Trophoblast cell (in vitro differentiated cells and primary cell): ENCODE measurements around the gene RPE65.
"Not testable (repeated sequence)": the region's sequence is repeated elsewhere in the genome, so short reads cannot be mapped to it uniquely, and the experiment has no call there.

Source experiments
- DNase-seq, 2 donors: peaks; one replicate each; pipeline ENCODE4 v3.0.0-alpha.2; 2016
- H2AFZ ChIP-seq: 2 replicates; pipeline ENCODE4 v1.6.1; 2013; ENCODE audit warnings: low read length, moderate library complexity, mild to moderate bottlenecking; ENCODE audit not compliant: insufficient read depth, poor library complexity
- H2AK5ac ChIP-seq: 2 replicates; pipeline ENCODE4 v1.6.1; 2013; ENCODE audit warnings: mild to moderate bottlenecking, low read length
- H2BK120ac ChIP-seq: 2 replicates; pipeline ENCODE4 v1.6.1; 2013; ENCODE audit warnings: low read length, mild to moderate bottlenecking, moderate library complexity; ENCODE audit not compliant: insufficient read depth, poor library complexity
- H2BK12ac ChIP-seq: 2 replicates; pipeline ENCODE4 v1.6.1; 2013; ENCODE audit warnings: mild to moderate bottlenecking, low read length, moderate library complexity
- H2BK5ac ChIP-seq: 2 replicates; pipeline ENCODE4 v1.6.1; 2013; ENCODE audit warnings: low read length, low read depth, moderate library complexity, mild to moderate bottlenecking; ENCODE audit not compliant: poor library complexity
- H3K14ac ChIP-seq: 2 replicates; pipeline ENCODE4 v1.6.1; 2013; ENCODE audit warnings: mild to moderate bottlenecking, low read length
- H3K18ac ChIP-seq: 2 replicates; pipeline ENCODE4 v1.6.1; 2013; ENCODE audit warnings: mild to moderate bottlenecking, low read length
- H3K23ac ChIP-seq: 2 replicates; pipeline ENCODE4 v1.6.1; 2013; ENCODE audit warnings: low read length
- H3K27ac ChIP-seq: 2 replicates; pipeline ENCODE4 v1.5.1; 2013; ENCODE audit warnings: low read depth, mild to moderate bottlenecking, inconsistent platforms, low read length, moderate library complexity
- H3K27me3 ChIP-seq: 2 replicates; pipeline ENCODE4 v1.6.1; 2013; ENCODE audit warnings: inconsistent platforms, mild to moderate bottlenecking, low read length, moderate library complexity; ENCODE audit not compliant: insufficient read depth
- H3K36me3 ChIP-seq, 2 experiments: 1 replicate in 1 of 2; 2 replicates in 1 of 2; pipeline ENCODE4 v1.6.1; 2013; ENCODE audit warnings: low read length in 2 of 2, mild to moderate bottlenecking in 2 of 2, moderate library complexity in 1 of 2; ENCODE audit not compliant: insufficient read depth in 2 of 2, control insufficient read depth in 1 of 2
- H3K4ac ChIP-seq: 2 replicates; pipeline ENCODE4 v1.6.1; 2013; ENCODE audit warnings: low read depth, mild to moderate bottlenecking, low read length, moderate library complexity
- H3K4me1 ChIP-seq, 2 experiments: 1 replicate in 1 of 2; 2 replicates in 1 of 2; pipeline ENCODE4 v1.6.1; 2013; ENCODE audit warnings: low read length in 2 of 2, mild to moderate bottlenecking in 2 of 2, moderate library complexity in 1 of 2; ENCODE audit not compliant: insufficient read depth in 2 of 2, control insufficient read depth in 1 of 2
- H3K4me2 ChIP-seq: 2 replicates; pipeline ENCODE4 v1.6.1; 2013; ENCODE audit warnings: inconsistent platforms, mild to moderate bottlenecking, low read length, moderate library complexity
- H3K4me3 ChIP-seq: 2 replicates; pipeline ENCODE4 v1.5.1; 2013; ENCODE audit warnings: mild to moderate bottlenecking, low read depth, low read length, inconsistent platforms
- H3K79me1 ChIP-seq: one replicate; pipeline ENCODE4 v1.6.1; 2013; ENCODE audit warnings: low read length
- H3K79me2 ChIP-seq: 2 replicates; pipeline ENCODE4 v1.6.1; 2013; ENCODE audit warnings: low read length, mild to moderate bottlenecking; ENCODE audit not compliant: control insufficient read depth, insufficient read depth, poor library complexity
- H3K9ac ChIP-seq: 2 replicates; pipeline ENCODE4 v1.6.1; 2013; ENCODE audit warnings: mild to moderate bottlenecking, low read length
- H3K9me3 ChIP-seq: 2 replicates; pipeline ENCODE4 v1.6.1; 2013; ENCODE audit warnings: low read depth, mild to moderate bottlenecking, control low read depth, inconsistent platforms, low read length; ENCODE audit not compliant: insufficient read depth
- H4K12ac ChIP-seq: 2 replicates; pipeline ENCODE4 v1.6.1; 2013; ENCODE audit warnings: low read depth, mild to moderate bottlenecking, low read length, moderate library complexity
- H4K8ac ChIP-seq: 2 replicates; pipeline ENCODE4 v1.6.1; 2013; ENCODE audit warnings: low read depth, mild to moderate bottlenecking, low read length, moderate library complexity
- H4K91ac ChIP-seq: one replicate; pipeline ENCODE4 v1.6.1; 2013; ENCODE audit warnings: low read depth, mild to moderate bottlenecking, low read length, moderate library complexity
- WGBS: extraction: QIAGEN DNeasy Blood & Tissue Kit; methylation state at CpG from one replicate; pipeline ENCODE4 v1.1.7; 2013; ENCODE audit warnings: missing lambda C conversion rate; ENCODE audit not compliant: insufficient read length, insufficient coverage; ENCODE audit errors: extremely low coverage; 5-methylcytosine and 5-hydroxymethylcytosine counted together

Gene RPE65

DNA sequence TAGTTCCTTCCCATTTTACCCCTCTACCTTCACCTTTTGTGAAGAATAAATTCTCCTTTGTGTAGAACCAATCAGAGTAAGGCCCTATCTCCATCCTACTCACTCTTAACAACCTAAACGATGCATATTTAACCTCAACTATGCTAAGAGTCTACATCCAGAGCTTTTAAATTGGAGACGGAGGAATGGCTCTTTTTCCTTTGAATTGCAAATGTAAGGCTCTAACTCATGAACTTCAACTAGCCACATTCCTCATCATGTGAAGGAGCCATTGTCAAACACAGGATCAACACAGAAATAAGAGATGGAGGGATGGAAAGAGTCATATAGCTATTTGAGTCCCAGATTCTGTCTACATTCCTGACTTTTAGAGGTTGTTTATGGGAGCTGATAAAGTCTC, 28.9 kb upstream of the RPE65 start:
- no peak overlapping the region for H2AK5ac ChIP-seq
- no peak overlapping the region for H4K91ac ChIP-seq
- no peaks in the 10 kb centered on the region for H3K27me3 ChIP-seq
- no peaks in the 10 kb centered on the region for H3K4me1 ChIP-seq
- H3K36me3 ChIP-seq: peaks cover 5 to 9% of the 10 kb centered on the region in 2 experiments
- no peak overlapping the region for H3K14ac ChIP-seq
- H3K9me3 ChIP-seq: no peaks in the 10 kb centered on the region
- H2BK120ac ChIP-seq: no peak overlapping the region
- no peaks in the 10 kb centered on the region for H3K79me1 ChIP-seq
- H2BK5ac ChIP-seq: no peak overlapping the region
- H3K4me3 ChIP-seq: no peak overlapping the region
- WGBS: no CpG with 5 or more reads among the region's 2 CpGs
- no peak overlapping the region for H3K4me2 ChIP-seq
- no peak overlapping the region for H4K8ac ChIP-seq
- H3K23ac ChIP-seq: no peak overlapping the region
- no peaks in the 10 kb centered on the region for H3K79me2 ChIP-seq
- no peak overlapping the region for H3K4ac ChIP-seq
- no peak overlapping the region for H2AFZ ChIP-seq
- no peak overlapping the region for H2BK12ac ChIP-seq
- H4K12ac ChIP-seq: no peak overlapping the region
- no peak overlapping the region for H3K18ac ChIP-seq
- no peak overlapping the region for H3K27ac ChIP-seq
- no peak overlapping the region for H3K9ac ChIP-seq
- DNase-seq: no peak

DNA sequence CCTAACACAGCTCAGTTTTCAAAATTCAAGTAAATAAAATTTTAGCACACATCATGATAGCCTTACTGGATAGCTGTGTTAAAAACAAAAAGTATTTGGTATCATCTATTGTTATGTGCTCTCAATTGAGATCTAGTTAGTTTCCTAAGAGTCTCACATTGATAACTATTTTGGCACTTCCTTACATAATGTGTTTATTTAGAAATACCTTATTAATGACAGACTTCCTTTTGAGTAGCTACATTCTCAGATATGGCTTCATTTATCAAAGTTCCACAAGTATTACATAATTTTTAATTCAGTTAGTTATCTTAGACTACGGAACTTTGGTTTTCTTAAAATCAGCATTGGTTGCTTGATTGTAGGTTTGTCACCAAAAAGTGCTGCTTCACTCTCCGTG, 26.9 kb upstream of the RPE65 start:
- not testable (repeated sequence) for DNase-seq, H3K79me1 ChIP-seq, H3K79me2 ChIP-seq, H3K4me1 ChIP-seq, H4K8ac ChIP-seq, H3K18ac ChIP-seq, H2AFZ ChIP-seq, H2BK12ac ChIP-seq, H2BK120ac ChIP-seq, H3K27me3 ChIP-seq, H3K4me3 ChIP-seq, H3K23ac ChIP-seq, H3K9ac ChIP-seq, H3K4ac ChIP-seq, H3K36me3 ChIP-seq, H3K4me2 ChIP-seq, H3K14ac ChIP-seq, H3K27ac ChIP-seq, H4K12ac ChIP-seq, H3K9me3 ChIP-seq, H2BK5ac ChIP-seq, H4K91ac ChIP-seq, H2AK5ac ChIP-seq
- WGBS: no CpG with 5 or more reads among the region's 2 CpGs

DNA sequence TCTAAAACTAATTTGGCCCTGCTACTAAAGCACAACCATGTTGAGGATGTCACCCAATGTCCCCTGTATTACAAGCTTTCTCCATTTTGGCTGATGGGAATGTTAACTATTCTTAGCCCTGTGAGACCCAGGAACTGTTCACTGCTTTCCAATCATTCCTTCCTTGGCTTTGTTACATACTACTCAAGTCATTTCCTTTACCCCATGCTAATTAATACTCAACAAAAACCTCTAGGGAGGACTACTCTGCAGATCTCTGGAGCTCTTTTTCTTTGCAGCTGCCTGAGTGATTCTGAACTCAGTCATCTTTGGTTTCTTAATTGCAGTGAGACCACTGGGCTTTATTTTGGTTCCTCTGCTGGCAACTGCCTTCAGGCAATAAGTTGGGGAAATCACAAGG, 23.3 kb upstream of the RPE65 start:
- no peak overlapping the region for H3K4me2 ChIP-seq
- no peaks in the 10 kb centered on the region for H3K27me3 ChIP-seq
- H2AFZ ChIP-seq: no peak overlapping the region
- H2BK12ac ChIP-seq: no peak overlapping the region
- no peaks in the 10 kb centered on the region for H3K79me1 ChIP-seq
- no peak overlapping the region for H2BK5ac ChIP-seq
- DNase-seq: no peak
- H3K27ac ChIP-seq: no peak overlapping the region
- no peak overlapping the region for H4K91ac ChIP-seq
- H2AK5ac ChIP-seq: no peak overlapping the region
- no peak overlapping the region for H3K18ac ChIP-seq
- H3K36me3 ChIP-seq: no peaks in the 10 kb centered on the region
- no peaks in the 10 kb centered on the region for H3K79me2 ChIP-seq
- no peak overlapping the region for H4K8ac ChIP-seq
- no peaks in the 10 kb centered on the region for H3K9me3 ChIP-seq
- H3K14ac ChIP-seq: no peak overlapping the region
- no peak overlapping the region for H4K12ac ChIP-seq
- no peak overlapping the region for H3K4ac ChIP-seq
- no peak overlapping the region for H3K9ac ChIP-seq
- H3K4me1 ChIP-seq: peaks cover 0 to 2% of the 10 kb centered on the region in 2 experiments
- no peak overlapping the region for H3K4me3 ChIP-seq
- H2BK120ac ChIP-seq: no peak overlapping the region
- H3K23ac ChIP-seq: no peak overlapping the region

DNA sequence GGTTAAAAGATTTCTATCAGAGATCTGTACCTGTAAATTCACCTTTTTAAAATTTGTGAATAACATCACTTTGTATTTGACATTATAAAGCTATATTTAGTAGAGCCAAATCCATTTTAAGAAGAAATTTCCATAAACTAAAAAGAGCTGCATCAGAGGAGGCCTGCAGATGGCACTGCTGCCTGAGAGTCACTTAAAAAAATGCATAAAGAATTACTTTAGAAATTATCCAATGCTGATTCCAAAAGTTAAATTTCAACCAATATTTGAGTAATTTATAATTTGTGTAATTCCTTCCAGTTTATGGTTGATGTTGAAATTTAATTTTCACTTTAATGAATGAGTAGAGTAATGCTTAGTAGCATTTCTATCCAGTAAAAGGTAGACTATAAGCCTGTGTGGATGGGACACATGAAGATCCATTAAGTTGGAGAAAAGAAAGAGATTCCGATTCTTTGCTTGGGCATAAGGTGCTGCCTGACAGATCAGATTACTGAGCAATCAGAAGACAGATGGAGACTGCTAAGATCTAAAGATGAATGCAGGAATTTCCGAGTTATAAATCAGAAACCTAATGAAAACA, 20.7 kb upstream of the RPE65 start:
- no peak overlapping the region for H4K12ac ChIP-seq
- WGBS: no CpG with 5 or more reads among the region's 2 CpGs
- H2BK12ac ChIP-seq: no peak overlapping the region
- no peak overlapping the region for H3K4ac ChIP-seq
- no peak overlapping the region for H3K18ac ChIP-seq
- H3K14ac ChIP-seq: no peak overlapping the region
- H3K27me3 ChIP-seq: no peaks in the 10 kb centered on the region
- H3K79me2 ChIP-seq: no peaks in the 10 kb centered on the region
- H2BK120ac ChIP-seq: no peak overlapping the region
- no peak overlapping the region for H2BK5ac ChIP-seq
- H4K91ac ChIP-seq: no peak overlapping the region
- no peak overlapping the region for H4K8ac ChIP-seq
- H3K4me3 ChIP-seq: no peak overlapping the region
- H2AK5ac ChIP-seq: no peak overlapping the region
- no peak overlapping the region for H3K23ac ChIP-seq
- no peaks in the 10 kb centered on the region for H3K9me3 ChIP-seq
- peaks cover 0 to 2% of the 10 kb centered on the region in 2 experiments for H3K4me1 ChIP-seq
- H3K9ac ChIP-seq: no peak overlapping the region
- H3K36me3 ChIP-seq: no peaks in the 10 kb centered on the region
- no peaks in the 10 kb centered on the region for H3K79me1 ChIP-seq
- no peak overlapping the region for H2AFZ ChIP-seq
- H3K4me2 ChIP-seq: no peak overlapping the region
- no peak overlapping the region for H3K27ac ChIP-seq
- DNase-seq: peak in 1 of 2 donors; percentile 13
